Measurements from ENCODE around the gene THAP6.

DNA sequence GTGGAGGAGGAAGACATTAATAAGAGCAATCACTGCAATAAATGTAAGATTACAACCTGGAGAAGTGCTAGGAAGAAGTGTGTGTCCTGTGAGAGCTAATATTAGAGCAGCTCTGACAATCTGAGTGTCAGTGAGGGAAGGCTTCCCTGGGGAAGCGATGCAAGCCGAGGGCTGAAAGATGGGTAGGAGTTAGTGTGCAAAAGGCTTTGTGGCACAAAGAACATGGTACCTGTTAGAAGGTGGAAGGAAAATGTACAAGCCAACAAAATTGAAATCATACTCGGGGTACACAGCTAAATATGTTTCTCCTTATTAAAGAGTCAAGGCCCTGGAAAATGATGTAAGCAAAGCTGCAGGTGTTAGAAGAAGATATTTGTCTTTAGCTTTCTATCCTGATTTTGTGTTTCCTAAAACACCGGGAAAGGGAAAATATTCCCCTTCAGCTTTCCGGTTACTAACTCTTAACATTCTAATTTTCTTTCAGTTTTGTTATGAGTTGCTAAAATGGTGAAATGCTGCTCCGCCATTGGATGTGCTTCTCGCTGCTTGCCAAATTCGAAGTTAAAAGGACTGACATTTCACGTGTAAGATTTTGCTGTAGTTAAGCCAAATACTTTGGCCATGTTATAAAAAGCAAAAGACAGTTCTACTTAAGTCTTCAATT lies 808 bp downstream of the THAP6 start:
- TF ChIP-seq CTCF (conservative IDR thresholded peaks at IDR 0.05 in 1 of 2, IDR thresholded peaks at IDR 0.05 in 1 of 2; ENCODE audit: extremely low read depth in 1 of 2, insufficient read depth in 1 of 2, low read depth in 1 of 2, low read length in 2 of 2) (no peak), EZH2 (IDR thresholded peaks at IDR 0.05; ENCODE audit: borderline replicate concordance, low read length) (no peak)

Data from mammary epithelial cell (primary cell).